ENCODE data around the gene SETD7. TPM values are rescaled to one million over a fixed set of nuclear protein-coding genes. Genes with fewer than 3 reads are reported as not detected.

The SETD7 gene
- total and polyA plus RNA-seq, 2 of the 4 experiments (the other 2 are of a cell fraction) = 17.0 to 46.6 TPM

- no peak overlapping the region for H2BK15ac ChIP-seq (ENCODE audit: low read depth, low read length)
- ChIA-PET CTCF (no interaction called here), POLR2A (ENCODE audit: unreplicated experiment) (no interaction called here)
- H3K27me3 ChIP-seq (ENCODE audit: control insufficient read depth, insufficient read depth, low read length) = no peaks in the 10 kb centered on the region
- ATAC-seq (ENCODE audit: low read depth) = no peak
- H3K18ac ChIP-seq (ENCODE audit: low read depth, low read length) = no peak overlapping the region
- H3K4ac ChIP-seq (ENCODE audit: low read depth, low read length) = no peak overlapping the region
- no peak overlapping the region for H3K4me2 ChIP-seq (ENCODE audit: low read depth, low read length)
- no peak overlapping the region for H2BK20ac ChIP-seq (ENCODE audit: low read depth, low read length)
- H3K9ac ChIP-seq (ENCODE audit: low read depth, low read length) = no peak overlapping the region
- DNase-seq = no peak
- H3K56ac ChIP-seq (ENCODE audit: extremely low read depth, insufficient read depth, low read length) = no peak overlapping the region
- peaks cover 6% of the 10 kb centered on the region for H3K4me1 ChIP-seq (ENCODE audit: control insufficient read depth, insufficient read depth, low read length)
- H4K91ac ChIP-seq (ENCODE audit: insufficient read depth, low read depth, low read length) = no peak overlapping the region
- peaks cover 13% of the 10 kb centered on the region for H3K9me1 ChIP-seq (ENCODE audit: insufficient read depth, low read length)
- no peak overlapping the region for H4K5ac ChIP-seq (ENCODE audit: low read depth, low read length)
- no peak overlapping the region for H2BK5ac ChIP-seq (ENCODE audit: low read depth, low read length, poor library complexity, severe bottlenecking)
- no peak overlapping the region for H3K4me3 ChIP-seq (ENCODE audit: insufficient read depth, low read depth, low read length)
- no peak overlapping the region for H2BK120ac ChIP-seq (ENCODE audit: low read depth, low read length)
- no CpG with 5 or more reads among the region's 3 CpGs for WGBS, 2 experiments (ENCODE audit: extremely low coverage in 2 of 2, insufficient read length in 1 of 2)
- H3K14ac ChIP-seq (replicated peaks; ENCODE audit: low read depth, low read length) = no peak overlapping the region
- no peak overlapping the region for H2AFZ ChIP-seq (replicated peaks; ENCODE audit: low read length, poor library complexity)
- no peak overlapping the region for H2AK5ac ChIP-seq (ENCODE audit: low read depth, low read length)
- H3K9me3 ChIP-seq (ENCODE audit: control insufficient read depth, insufficient read depth, low read length) = no peaks in the 10 kb centered on the region
- peaks cover 53% of the 10 kb centered on the region for H4K20me1 ChIP-seq (ENCODE audit: insufficient read depth, low read length)
- no TSS peak for BruUV-seq (replicated peaks)
- TF ChIP-seq RCOR1 (IDR thresholded peaks at IDR 0.05; ENCODE audit: insufficient replicate concordance, low read length) = no peak
- no peak for TF ChIP-seq RFX5 (IDR thresholded peaks at IDR 0.05; ENCODE audit: low read depth, low read length)
- no peak overlapping the region for H2AK9ac ChIP-seq (replicated peaks; ENCODE audit: low read depth, low read length, poor library complexity)
- intact Hi-C loops (cut with micrococcal nuclease) = no loop called here
- dilution Hi-C loops (cut with HindIII; ENCODE audit: low sequenced_read_pairs, unreplicated experiment) = no loop called here
- no peak overlapping the region for H3K27ac ChIP-seq (ENCODE audit: insufficient read depth, low read length)
- in situ Hi-C loops (cut with MboI; ENCODE audit: low sequenced_read_pairs) = no loop called here
- H3K36me3 ChIP-seq (ENCODE audit: control insufficient read depth, insufficient read depth, low read length) = peaks cover 21% of the 10 kb centered on the region
- H4K8ac ChIP-seq (ENCODE audit: low read depth in 2 of 2, low read length in 2 of 2) = no peak overlapping the region
- H3K79me1 ChIP-seq (ENCODE audit: low read depth in 1 of 2, low read length in 2 of 2) = peaks cover 26 to 66% of the 10 kb centered on the region in 2 experiments
- no peak overlapping the region for H3K23ac ChIP-seq (ENCODE audit: low read depth, low read length)
Observed at GRCh38 chr4:139547979-139548378, 8.0 kb downstream of the SETD7 start.
